ENCODE measurements around the gene SLC9A3.

The SLC9A3 gene

GRCh38 chr5:435961-436640, 88.1 kb downstream of the SLC9A3 start:
- peak; percentile 58 for TF ChIP-seq CTCF (IDR thresholded peaks at IDR 0.05; ENCODE audit: low read depth, low read length)
- in situ Hi-C loops (cut with HindIII; ENCODE audit: low sequenced_read_pairs) = no loop called here
- no peak for DNase-seq (ENCODE audit: low read depth, low spot score)
- H3K4me3 ChIP-seq (ENCODE audit: low read depth, low read length) = no peak overlapping the region

GRCh38 chr5:435156-435790, 89.0 kb downstream of the SLC9A3 start:
- H3K4me3 ChIP-seq (ENCODE audit: low read depth, low read length) = no peak overlapping the region
- no peak for TF ChIP-seq CTCF (IDR thresholded peaks at IDR 0.05; ENCODE audit: low read depth, low read length)
- in situ Hi-C loops (cut with HindIII; ENCODE audit: low sequenced_read_pairs) = no loop called here
- DNase-seq (ENCODE audit: low read depth, low spot score) = no peak

GRCh38 chr5:434443-435146, 89.7 kb downstream of the SLC9A3 start:
- in situ Hi-C loops (cut with HindIII; ENCODE audit: low sequenced_read_pairs) = no loop called here
- DNase-seq (ENCODE audit: low read depth, low spot score) = no peak
- TF ChIP-seq CTCF (IDR thresholded peaks at IDR 0.05; ENCODE audit: low read depth, low read length) = no peak
- H3K4me3 ChIP-seq (ENCODE audit: low read depth, low read length) = no peak overlapping the region

- in situ Hi-C loops (cut with HindIII; ENCODE audit: low sequenced_read_pairs) = no loop called here
- DNase-seq (ENCODE audit: low read depth, low spot score) = no peak
- no peak overlapping the region for H3K4me3 ChIP-seq (ENCODE audit: low read depth, low read length)
- no peak for TF ChIP-seq CTCF (IDR thresholded peaks at IDR 0.05; ENCODE audit: low read depth, low read length)
Observed at GRCh38 chr5:433836-434235, 90.4 kb downstream of the SLC9A3 start.

GRCh38 chr5:432928-433791, 91.1 kb downstream of the SLC9A3 start:
- in situ Hi-C loops (cut with HindIII; ENCODE audit: low sequenced_read_pairs) = no loop called here
- TF ChIP-seq CTCF (IDR thresholded peaks at IDR 0.05; ENCODE audit: low read depth, low read length) = no peak
- no peak overlapping the region for H3K4me3 ChIP-seq (ENCODE audit: low read depth, low read length)
- no peak for DNase-seq (ENCODE audit: low read depth, low spot score)
